GM12878 (cell line): ENCODE data around the gene HAAO. TPM values are rescaled to one million over a fixed set of nuclear protein-coding genes. Genes with fewer than 3 reads are reported as not detected.

ENCODE experiments used
- ATAC-seq: fragments of 200-7000 bp; cut with Tn5 transposase; 3 replicates; pipeline ENCODE4 v1.9.1; 2020; ENCODE audit warnings: mild to moderate bottlenecking, moderate library complexity
- BruUV-seq: library from RNA; stranded (reverse); fragments of 400-500 nt; replicated peaks from 2 replicates; lab custom pipeline; 2021; lab: Mats Ljungman, UMichigan
- CTCF ChIA-PET: fragments of 300-600 bp; sonication (Branson Sonifier 250); formaldehyde crosslinking; extraction: SDS; loops from one replicate; lab custom pipeline; 2021; ENCODE audit warnings: inconsistent platforms; lab: Yijun Ruan, JAX
- POLR2A ChIA-PET: fragments of 350-600 bp; formaldehyde crosslinking; extraction: SDS; loops from one replicate; lab custom pipeline; 2021; ENCODE audit warnings: inconsistent platforms; lab: Charles Lee
- RAD21 ChIA-PET: fragments of 300-600 bp; sonication (Branson Sonifier 250); formaldehyde crosslinking; loops from one replicate; lab custom pipeline; 2023; ENCODE audit warnings: antibody characterized with exemption; ENCODE audit not compliant: unreplicated experiment; lab: Charles Lee
- SMC1A ChIA-PET: fragments of 300-600 bp; sonication (Branson Sonifier 250); formaldehyde crosslinking; loops from one replicate; lab custom pipeline; 2023; ENCODE audit not compliant: unreplicated experiment, uncharacterized antibody; lab: Charles Lee
- DNase-seq: peaks from one replicate; pipeline ENCODE4 v3.0.0-alpha.2; 2011; ENCODE audit warnings: low read depth, low spot score
- FAIRE-seq: peaks from 3 replicates; lab custom pipeline; 2011; peaks lifted over from hg19 to GRCh38; lab: Jason Lieb, UNC
- H2AFZ ChIP-seq: 2 replicates; pipeline ENCODE4 v1.6.0; 2011; ENCODE audit warnings: low read depth, low read length, control low read depth; ENCODE audit not compliant: control insufficient read depth
- H3K27ac ChIP-seq: 2 replicates; pipeline ENCODE4 v1.5.1; 2011; ENCODE audit warnings: control low read depth; ENCODE audit not compliant: control insufficient read depth, insufficient read depth
- H3K27me3 ChIP-seq, 2 experiments: replicated peaks in 1 of 2; 2 replicates each; pipeline versions ENCODE4 v1.6.0 to v1.6.1; 2011; ENCODE audit warnings: low read length in 1 of 2; ENCODE audit not compliant: control insufficient read depth in 2 of 2, insufficient read depth in 2 of 2
- H3K36me3 ChIP-seq, 2 experiments: 2 replicates each; pipeline ENCODE4 v1.5.1; 2011; ENCODE audit warnings: low read length in 1 of 2; ENCODE audit not compliant: control insufficient read depth in 2 of 2, insufficient read depth in 2 of 2
- H3K4me1 ChIP-seq: 2 replicates; pipeline ENCODE4 v1.6.1; 2011; ENCODE audit warnings: mild to moderate bottlenecking, low read length, moderate library complexity, mixed read lengths; ENCODE audit not compliant: control insufficient read depth, insufficient read depth
- H3K4me2 ChIP-seq: 2 replicates; pipeline ENCODE4 v1.6.0; 2011; ENCODE audit warnings: control low read depth; ENCODE audit not compliant: control insufficient read depth, insufficient read depth
- H3K4me3 ChIP-seq: fragments of 200-600 bp; sonication (generic); 2 replicates; pipeline ENCODE4 v1.5.1; 2016
- H3K79me2 ChIP-seq: 2 replicates; pipeline ENCODE4 v1.6.0; 2011; ENCODE audit warnings: low read length; ENCODE audit not compliant: control insufficient read depth, insufficient read depth
- H3K9ac ChIP-seq: 2 replicates; pipeline ENCODE4 v1.8.0; 2011; ENCODE audit warnings: low read length, control low read depth, mixed read lengths; ENCODE audit not compliant: control insufficient read depth, insufficient read depth
- H3K9me3 ChIP-seq: replicated peaks from 3 replicates; pipeline ENCODE4 v1.5.1; 2011; ENCODE audit warnings: mild to moderate bottlenecking, low read length; ENCODE audit not compliant: control insufficient read depth, insufficient read depth
- H4K20me1 ChIP-seq: 2 replicates; pipeline ENCODE4 v1.6.0; 2011; ENCODE audit not compliant: control insufficient read depth, insufficient read depth
- BHLHE40 ChIP-seq, 2 experiments: fragments of 450-650 bp in 1 of 2; IDR thresholded peaks; 2 replicates each; pipeline ENCODE4 v1.6.1; 2011 to 2017; ENCODE audit warnings: low read depth in 2 of 2, borderline replicate concordance in 1 of 2, improper control_type of control experiment in 1 of 2, low read length in 1 of 2, mild to moderate bottlenecking in 1 of 2
- CEBPB ChIP-seq, 2 experiments: fragments of 150-350 bp in 1 of 2; IDR thresholded peaks; 2 replicates each; pipeline ENCODE4 v1.6.1; 2012 to 2014; ENCODE audit warnings: low read depth in 2 of 2, low read length in 2 of 2, borderline replicate concordance in 1 of 2, inconsistent platforms in 1 of 2
- DPF2 ChIP-seq: fragments of 450-650 bp; IDR thresholded peaks from 2 replicates; pipeline ENCODE4 v1.6.1; 2017; ENCODE audit warnings: mild to moderate bottlenecking
- NR2F1 ChIP-seq: fragments of 450-650 bp; conservative IDR thresholded peaks from 2 replicates; pipeline ENCODE4 v1.6.1; 2017; ENCODE audit warnings: mild to moderate bottlenecking
- NRF1 ChIP-seq: conservative IDR thresholded peaks from 2 replicates; pipeline ENCODE4 v1.6.1; 2011; ENCODE audit warnings: mild to moderate bottlenecking, low read depth, low read length, improper control_type of control experiment
- YY1 ChIP-seq: IDR thresholded peaks from 2 replicates; pipeline ENCODE4 v1.6.1; 2011; ENCODE audit warnings: low read depth, mild to moderate bottlenecking, low read length
- ZNF622 ChIP-seq: fragments of 450-650 bp; IDR thresholded peaks from 2 replicates; pipeline ENCODE4 v1.6.1; 2017; ENCODE audit warnings: mild to moderate bottlenecking, inconsistent platforms
- WGBS: methylation state at CpG from one replicate; pipeline ENCODE4 v1.1.6; 2016; ENCODE audit warnings: low lambda C conversion rate; ENCODE audit not compliant: insufficient replicate concordance, insufficient coverage; ENCODE audit errors: missing lambda C conversion rate; 5-methylcytosine and 5-hydroxymethylcytosine counted together
- in situ Hi-C: fragments of 300-500 bp; cut with MboI; formaldehyde crosslinking; loops from 9 replicates; pipeline ENCODE4 v1.14.3; 2018; ENCODE audit warnings: mixed read lengths
- intact Hi-C: fragments of 100-400 bp; cut with micrococcal nuclease; formaldehyde crosslinking; loops from one replicate; pipeline ENCODE4 v1.14.2; 2022; ENCODE audit not compliant: unreplicated experiment
- polyA plus RNA-seq, 11 experiments: library from polyadenylated mRNA; depleted of rRNA in 4 of 11; unstranded in 6 of 11; stranded (reverse) in 5 of 11; fragments of >200 nt; fragmentation: Nextera tagmentation in 4 of 11; fragmentation: Illumina TruSeq in 1 of 11; extraction: Ambion mirVana in 4 of 11; extraction: Trizol in 1 of 11; gene quantifications; 1 replicate in 1 of 11; 2 replicates in 10 of 11; pipeline versions ENCODE4 v1.2.1 to v1.2.3, GENCODE V29; 2011 to 2016; ENCODE audit warnings: inconsistent platforms in 2 of 11, missing spikeins in 2 of 11, low read depth in 1 of 11
- total RNA-seq, 4 experiments: library from RNA; depleted of rRNA in 3 of 4; stranded (reverse); fragments of >200 nt in 3 of 4; fragmentation: Illumina TruSeq in 1 of 4; extraction: Trizol in 1 of 4; gene quantifications; 2 replicates each; pipeline versions ENCODE4 v1.2.1 to v1.2.3, GENCODE V29; 2013 to 2021
- TF ChIP-seq, protein P1 (sequence below): fragments of 450-650 bp; IDR thresholded peaks from 2 replicates; pipeline ENCODE4 v1.6.1; 2017; ENCODE audit warnings: antibody characterized with exemption, mild to moderate bottlenecking, moderate library complexity
- TF ChIP-seq, protein P2 (sequence below): IDR thresholded peaks from 2 replicates; pipeline ENCODE4 v1.6.1; 2011; ENCODE audit warnings: borderline replicate concordance, low read depth, mild to moderate bottlenecking, moderate library complexity, mixed read lengths, low read length; ENCODE audit not compliant: insufficient read depth; ENCODE audit errors: extremely low read length
- TF ChIP-seq, protein P3 (sequence below): fragments of 450-650 bp; IDR thresholded peaks from 2 replicates; pipeline ENCODE4 v1.6.1; 2016; ENCODE audit warnings: mild to moderate bottlenecking
- TF ChIP-seq, protein P4 (sequence below): fragments of 450-650 bp; conservative IDR thresholded peaks from 2 replicates; pipeline ENCODE4 v1.6.1; 2017; ENCODE audit warnings: mild to moderate bottlenecking, moderate library complexity
- TF ChIP-seq, protein P5 (sequence below): fragments of 450-650 bp; IDR thresholded peaks from 2 replicates; pipeline ENCODE4 v1.6.1; 2014; ENCODE audit warnings: mild to moderate bottlenecking

HAAO gene
- total and polyA plus RNA-seq, 10 of the 15 experiments (the other 5 are each of a cell fraction or from before 2014, with no cell fraction given), result 4.3 to 58.7 (median 26.8) TPM

DNA sequence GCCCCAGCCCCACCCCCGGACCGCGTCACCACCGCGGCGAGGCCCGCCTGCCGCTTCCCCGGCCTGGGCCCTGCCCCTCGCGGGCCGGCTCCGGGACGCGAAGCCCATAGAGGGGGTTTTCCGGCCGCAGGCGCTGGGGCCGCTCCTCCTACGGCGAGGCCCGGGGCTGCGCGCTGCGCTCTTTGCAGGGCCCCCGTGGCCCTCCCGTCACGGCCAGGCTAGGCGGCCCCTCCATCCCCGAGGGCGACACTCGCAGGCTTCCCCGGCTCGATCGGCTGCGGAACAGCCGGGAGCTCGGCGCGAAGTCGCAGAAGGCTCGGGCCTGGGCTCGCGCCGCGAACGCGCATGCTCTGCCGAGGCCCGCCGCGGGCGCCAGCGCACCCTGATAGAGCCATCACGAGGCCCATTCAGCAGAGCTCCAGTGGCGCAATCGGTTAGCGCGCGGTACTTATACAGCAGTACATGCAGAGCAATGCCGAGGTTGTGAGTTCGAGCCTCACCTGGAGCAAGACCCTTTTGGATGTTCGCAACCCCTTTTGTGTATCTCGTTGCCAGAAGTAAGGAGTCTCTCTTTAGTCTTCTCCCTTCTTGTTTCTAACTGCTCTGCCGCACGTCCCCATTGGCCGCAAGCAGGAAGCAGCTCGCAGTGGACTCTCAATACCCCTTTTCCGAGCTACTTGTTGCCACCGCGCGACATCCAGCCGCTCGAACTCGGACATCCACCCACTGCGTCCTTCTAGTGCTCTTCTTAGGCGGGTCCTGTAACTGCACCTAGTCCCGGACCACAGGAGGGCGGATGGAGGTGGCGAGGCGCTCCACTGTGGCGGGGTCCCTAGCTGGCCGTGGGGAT, 18.0 kb upstream of the HAAO start:
- H3K4me3 ChIP-seq, result peak overlapping the region; percentile 68
- in situ Hi-C loops, result no loop called here
- peak; percentile 84 for ATAC-seq
- ChIA-PET POLR2A (interaction anchor here (0.6 to 3.8 kb wide), 12 partner anchors 10 to 786 kb away, joined by 3 to 99 read pairs (median 5); partner anchors contain the start of genes HAAO, THADA and ZFP36L2), SMC1A (interaction anchor here (0.5 to 3.7 kb wide), 18 partner anchors 10 to 665 kb away, joined by 3 to 60 read pairs (median 4); partner anchors contain the start of gene HAAO), CTCF (interaction anchor here (0.6 to 6.1 kb wide), 9 partner anchors 10 to 760 kb away, joined by 3 to 69 read pairs (median 4); partner anchors contain the start of gene HAAO), RAD21 (interaction anchor here (1.2 to 3.5 kb wide), 12 partner anchors 10 to 412 kb away, joined by 3 to 96 read pairs (median 4); partner anchors contain the start of gene HAAO)
- no peaks in the 10 kb centered on the region for H4K20me1 ChIP-seq
- TSS peak; percentile 81 for BruUV-seq
- H3K79me2 ChIP-seq, result no peaks in the 10 kb centered on the region
- intact Hi-C loops, result loop anchor here (1.0 to 5.0 kb wide), 2 partner anchors 15 to 417 kb away; partner anchors contain the start of gene ZFP36L2
- DNase-seq, result peak; percentile 95
- H3K4me1 ChIP-seq, result peaks cover 9% of the 10 kb centered on the region
- H2AFZ ChIP-seq, result peak overlapping the region; percentile 93
- peak overlapping the region; percentile 97 for H3K27ac ChIP-seq
- H3K36me3 ChIP-seq, result no peaks in the 10 kb centered on the region
- H3K4me2 ChIP-seq, result peak overlapping the region; percentile 85
- peak; percentile 92 for FAIRE-seq
- under 1% methylated on average over 72 of the region's 83 CpGs for WGBS
- no peaks in the 10 kb centered on the region for H3K27me3 ChIP-seq
- peak overlapping the region; percentile 97 for H3K9ac ChIP-seq
- no peaks in the 10 kb centered on the region; the same call in 2 of the 3 replicates for H3K9me3 ChIP-seq
- peak in 1 of 2 experiments; percentile 76; a peak in 2 of 4 replicates for TF ChIP-seq CEBPB (IDR thresholded peaks at IDR 0.05; ENCODE audit: borderline replicate concordance in 1 of 2, low read depth in 2 of 2, low read length in 2 of 2)
- TF ChIP-seq, protein P1, sequence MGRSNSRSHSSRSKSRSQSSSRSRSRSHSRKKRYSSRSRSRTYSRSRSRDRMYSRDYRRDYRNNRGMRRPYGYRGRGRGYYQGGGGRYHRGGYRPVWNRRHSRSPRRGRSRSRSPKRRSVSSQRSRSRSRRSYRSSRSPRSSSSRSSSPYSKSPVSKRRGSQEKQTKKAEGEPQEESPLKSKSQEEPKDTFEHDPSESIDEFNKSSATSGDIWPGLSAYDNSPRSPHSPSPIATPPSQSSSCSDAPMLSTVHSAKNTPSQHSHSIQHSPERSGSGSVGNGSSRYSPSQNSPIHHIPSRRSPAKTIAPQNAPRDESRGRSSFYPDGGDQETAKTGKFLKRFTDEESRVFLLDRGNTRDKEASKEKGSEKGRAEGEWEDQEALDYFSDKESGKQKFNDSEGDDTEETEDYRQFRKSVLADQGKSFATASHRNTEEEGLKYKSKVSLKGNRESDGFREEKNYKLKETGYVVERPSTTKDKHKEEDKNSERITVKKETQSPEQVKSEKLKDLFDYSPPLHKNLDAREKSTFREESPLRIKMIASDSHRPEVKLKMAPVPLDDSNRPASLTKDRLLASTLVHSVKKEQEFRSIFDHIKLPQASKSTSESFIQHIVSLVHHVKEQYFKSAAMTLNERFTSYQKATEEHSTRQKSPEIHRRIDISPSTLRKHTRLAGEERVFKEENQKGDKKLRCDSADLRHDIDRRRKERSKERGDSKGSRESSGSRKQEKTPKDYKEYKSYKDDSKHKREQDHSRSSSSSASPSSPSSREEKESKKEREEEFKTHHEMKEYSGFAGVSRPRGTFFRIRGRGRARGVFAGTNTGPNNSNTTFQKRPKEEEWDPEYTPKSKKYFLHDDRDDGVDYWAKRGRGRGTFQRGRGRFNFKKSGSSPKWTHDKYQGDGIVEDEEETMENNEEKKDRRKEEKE, result no peak
- peak; percentile 91 for TF ChIP-seq DPF2
- no peak for TF ChIP-seq ZNF622
- peak; percentile 58 for TF ChIP-seq NR2F1
- peak; percentile 64; the same call in 1 of the 2 replicates for TF ChIP-seq YY1
- TF ChIP-seq, protein P2, sequence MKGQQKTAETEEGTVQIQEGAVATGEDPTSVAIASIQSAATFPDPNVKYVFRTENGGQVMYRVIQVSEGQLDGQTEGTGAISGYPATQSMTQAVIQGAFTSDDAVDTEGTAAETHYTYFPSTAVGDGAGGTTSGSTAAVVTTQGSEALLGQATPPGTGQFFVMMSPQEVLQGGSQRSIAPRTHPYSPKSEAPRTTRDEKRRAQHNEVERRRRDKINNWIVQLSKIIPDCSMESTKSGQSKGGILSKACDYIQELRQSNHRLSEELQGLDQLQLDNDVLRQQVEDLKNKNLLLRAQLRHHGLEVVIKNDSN, result no peak
- TF ChIP-seq, protein P3, sequence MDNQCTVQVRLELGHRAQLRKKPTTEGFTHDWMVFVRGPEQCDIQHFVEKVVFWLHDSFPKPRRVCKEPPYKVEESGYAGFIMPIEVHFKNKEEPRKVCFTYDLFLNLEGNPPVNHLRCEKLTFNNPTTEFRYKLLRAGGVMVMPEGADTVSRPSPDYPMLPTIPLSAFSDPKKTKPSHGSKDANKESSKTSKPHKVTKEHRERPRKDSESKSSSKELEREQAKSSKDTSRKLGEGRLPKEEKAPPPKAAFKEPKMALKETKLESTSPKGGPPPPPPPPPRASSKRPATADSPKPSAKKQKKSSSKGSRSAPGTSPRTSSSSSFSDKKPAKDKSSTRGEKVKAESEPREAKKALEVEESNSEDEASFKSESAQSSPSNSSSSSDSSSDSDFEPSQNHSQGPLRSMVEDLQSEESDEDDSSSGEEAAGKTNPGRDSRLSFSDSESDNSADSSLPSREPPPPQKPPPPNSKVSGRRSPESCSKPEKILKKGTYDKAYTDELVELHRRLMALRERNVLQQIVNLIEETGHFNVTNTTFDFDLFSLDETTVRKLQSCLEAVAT, result peak; percentile 81
- TF ChIP-seq, protein P4, sequence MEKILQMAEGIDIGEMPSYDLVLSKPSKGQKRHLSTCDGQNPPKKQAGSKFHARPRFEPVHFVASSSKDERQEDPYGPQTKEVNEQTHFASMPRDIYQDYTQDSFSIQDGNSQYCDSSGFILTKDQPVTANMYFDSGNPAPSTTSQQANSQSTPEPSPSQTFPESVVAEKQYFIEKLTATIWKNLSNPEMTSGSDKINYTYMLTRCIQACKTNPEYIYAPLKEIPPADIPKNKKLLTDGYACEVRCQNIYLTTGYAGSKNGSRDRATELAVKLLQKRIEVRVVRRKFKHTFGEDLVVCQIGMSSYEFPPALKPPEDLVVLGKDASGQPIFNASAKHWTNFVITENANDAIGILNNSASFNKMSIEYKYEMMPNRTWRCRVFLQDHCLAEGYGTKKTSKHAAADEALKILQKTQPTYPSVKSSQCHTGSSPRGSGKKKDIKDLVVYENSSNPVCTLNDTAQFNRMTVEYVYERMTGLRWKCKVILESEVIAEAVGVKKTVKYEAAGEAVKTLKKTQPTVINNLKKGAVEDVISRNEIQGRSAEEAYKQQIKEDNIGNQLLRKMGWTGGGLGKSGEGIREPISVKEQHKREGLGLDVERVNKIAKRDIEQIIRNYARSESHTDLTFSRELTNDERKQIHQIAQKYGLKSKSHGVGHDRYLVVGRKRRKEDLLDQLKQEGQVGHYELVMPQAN, result peak; percentile 15; the same call in 1 of the 2 replicates
- TF ChIP-seq NRF1, result peak; percentile 53
- peak in 1 of 2 experiments; percentile 60; a peak in 2 of 4 replicates for TF ChIP-seq BHLHE40 (IDR thresholded peaks at IDR 0.05; ENCODE audit: borderline replicate concordance in 1 of 2, low read depth in 2 of 2, low read length in 1 of 2)
- TF ChIP-seq, protein P5, sequence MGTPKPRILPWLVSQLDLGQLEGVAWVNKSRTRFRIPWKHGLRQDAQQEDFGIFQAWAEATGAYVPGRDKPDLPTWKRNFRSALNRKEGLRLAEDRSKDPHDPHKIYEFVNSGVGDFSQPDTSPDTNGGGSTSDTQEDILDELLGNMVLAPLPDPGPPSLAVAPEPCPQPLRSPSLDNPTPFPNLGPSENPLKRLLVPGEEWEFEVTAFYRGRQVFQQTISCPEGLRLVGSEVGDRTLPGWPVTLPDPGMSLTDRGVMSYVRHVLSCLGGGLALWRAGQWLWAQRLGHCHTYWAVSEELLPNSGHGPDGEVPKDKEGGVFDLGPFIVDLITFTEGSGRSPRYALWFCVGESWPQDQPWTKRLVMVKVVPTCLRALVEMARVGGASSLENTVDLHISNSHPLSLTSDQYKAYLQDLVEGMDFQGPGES, result no peak
